ENCODE results near the gene ELL2. TPM values are rescaled to one million over a fixed set of nuclear protein-coding genes. Genes with fewer than 3 reads are reported as not detected.

Gene ELL2
- polyA plus RNA-seq, 1 donor from 2014 or later: 1.4 TPM

- no peak for TF ChIP-seq CTCF (IDR thresholded peaks at IDR 0.05; ENCODE audit: poor library complexity, severe bottlenecking)
- no peak for TF ChIP-seq RAD21 (conservative IDR thresholded peaks at IDR 0.05)
- no peak for TF ChIP-seq EP300 (conservative IDR thresholded peaks at IDR 0.05; ENCODE audit: poor library complexity, severe bottlenecking)
- TF ChIP-seq TAF1 (IDR thresholded peaks at IDR 0.05; ENCODE audit: low read depth): no peak
- no peak for TF ChIP-seq MXI1 (conservative IDR thresholded peaks at IDR 0.05; ENCODE audit: poor library complexity, severe bottlenecking)
- no peak for TF ChIP-seq POLR2AphosphoS5 (IDR thresholded peaks at IDR 0.05)
- Histone ChIP-seq H3K9me3 (ENCODE audit: low read length) (no peaks in the 10 kb centered on the region), H3F3A (ENCODE audit: insufficient read depth, low read length, poor library complexity, severe bottlenecking) (no peaks in the 10 kb centered on the region), H3K27ac (ENCODE audit: low read length) (no peak overlapping the region), H4K20me1 (ENCODE audit: insufficient read depth) (no peaks in the 10 kb centered on the region), H3K36me3 (ENCODE audit: insufficient read depth, low read length) (no peaks in the 10 kb centered on the region), H3K4me3 (ENCODE audit: low read length) (no peak overlapping the region), H2AFZ (ENCODE audit: low read depth, low read length) (no peak overlapping the region), H3K9ac (ENCODE audit: low read length) (no peak overlapping the region), H3K27me3 (ENCODE audit: insufficient read depth, low read depth, low read length) (no peaks in the 10 kb centered on the region), H3K4me2 (ENCODE audit: low read length) (no peak overlapping the region), H3K79me2 (replicated peaks; ENCODE audit: insufficient read depth, low read length) (no peaks in the 10 kb centered on the region), H3K9me2 (ENCODE audit: insufficient read depth, low read length) (no peaks in the 10 kb centered on the region)
Measured at GRCh38 chr5:95925378-95925744, 36.3 kb downstream of the ELL2 start.

- Histone ChIP-seq H3K9me3 (ENCODE audit: low read length) (no peaks in the 10 kb centered on the region), H3K4me3 (ENCODE audit: low read length) (no peak overlapping the region), H3K27ac (ENCODE audit: low read length) (no peak overlapping the region), H3K27me3 (ENCODE audit: insufficient read depth, low read depth, low read length) (no peaks in the 10 kb centered on the region), H3F3A (ENCODE audit: insufficient read depth, low read length, poor library complexity, severe bottlenecking) (no peaks in the 10 kb centered on the region), H3K9me2 (ENCODE audit: insufficient read depth, low read length) (no peaks in the 10 kb centered on the region), H3K36me3 (ENCODE audit: insufficient read depth, low read length) (no peaks in the 10 kb centered on the region), H2AFZ (ENCODE audit: low read depth, low read length) (no peak overlapping the region), H3K79me2 (replicated peaks; ENCODE audit: insufficient read depth, low read length) (no peaks in the 10 kb centered on the region), H3K9ac (ENCODE audit: low read length) (no peak overlapping the region), H4K20me1 (ENCODE audit: insufficient read depth) (no peaks in the 10 kb centered on the region), H3K4me2 (ENCODE audit: low read length) (no peak overlapping the region)
- TF ChIP-seq EZH2 (IDR thresholded peaks at IDR 0.05; ENCODE audit: borderline replicate concordance, insufficient read depth, low read length, poor library complexity, severe bottlenecking): no peak
- no peak for TF ChIP-seq CTCF (IDR thresholded peaks at IDR 0.05; ENCODE audit: poor library complexity, severe bottlenecking)
Measured at GRCh38 chr5:95924720-95925377, 36.8 kb downstream of the ELL2 start.

- Histone ChIP-seq H3K4me2 (ENCODE audit: low read length) (no peak overlapping the region), H3K79me2 (replicated peaks; ENCODE audit: insufficient read depth, low read length) (no peaks in the 10 kb centered on the region), H3K27ac (ENCODE audit: low read length) (no peak overlapping the region), H3K36me3 (ENCODE audit: insufficient read depth, low read length) (no peaks in the 10 kb centered on the region), H3K9me2 (ENCODE audit: insufficient read depth, low read length) (no peaks in the 10 kb centered on the region), H4K20me1 (ENCODE audit: insufficient read depth) (no peaks in the 10 kb centered on the region), H3K9me3 (ENCODE audit: low read length) (no peaks in the 10 kb centered on the region), H3K4me3 (ENCODE audit: low read length) (no peak overlapping the region), H3K9ac (ENCODE audit: low read length) (no peak overlapping the region), H3F3A (ENCODE audit: insufficient read depth, low read length, poor library complexity, severe bottlenecking) (no peaks in the 10 kb centered on the region), H2AFZ (ENCODE audit: low read depth, low read length) (no peak overlapping the region), H3K27me3 (ENCODE audit: insufficient read depth, low read depth, low read length) (no peaks in the 10 kb centered on the region)
- TF ChIP-seq CTCF (IDR thresholded peaks at IDR 0.05; ENCODE audit: poor library complexity, severe bottlenecking) (no peak), RAD21 (conservative IDR thresholded peaks at IDR 0.05) (no peak), MXI1 (conservative IDR thresholded peaks at IDR 0.05; ENCODE audit: poor library complexity, severe bottlenecking) (no peak), REST (IDR thresholded peaks at IDR 0.05; ENCODE audit: borderline replicate concordance) (no peak), EZH2 (IDR thresholded peaks at IDR 0.05; ENCODE audit: borderline replicate concordance, insufficient read depth, low read length, poor library complexity, severe bottlenecking) (no peak), EP300 (conservative IDR thresholded peaks at IDR 0.05; ENCODE audit: poor library complexity, severe bottlenecking) (no peak), SMC3 (conservative IDR thresholded peaks at IDR 0.05; ENCODE audit: poor library complexity) (no peak), TAF1 (IDR thresholded peaks at IDR 0.05; ENCODE audit: low read depth) (no peak), POLR2AphosphoS5 (IDR thresholded peaks at IDR 0.05) (no peak)
Measured at GRCh38 chr5:95923918-95924544, 37.6 kb downstream of the ELL2 start.

Data from neural cell (in vitro differentiated cells).